Ishikawa (cell line): Measurements from ENCODE around the gene PDP2.

Source experiments
- CEBPB ChIP-seq: IDR thresholded peaks from 2 replicates; pipeline ENCODE4 v1.6.1; 2012
- CREB1 ChIP-seq: IDR thresholded peaks from 2 replicates; pipeline ENCODE4 v1.6.1; 2012; ENCODE audit warnings: low read depth
- EGR1 ChIP-seq: IDR thresholded peaks from 2 replicates; pipeline ENCODE4 v1.6.1; 2012
- EP300 ChIP-seq: IDR thresholded peaks from 2 replicates; pipeline ENCODE4 v1.6.1; 2012; ENCODE audit warnings: borderline replicate concordance
- MAX ChIP-seq: IDR thresholded peaks from 2 replicates; pipeline ENCODE4 v1.6.1; 2012
- RAD21 ChIP-seq: IDR thresholded peaks from 2 replicates; pipeline ENCODE4 v1.6.1; 2012; ENCODE audit warnings: low read depth
- REST ChIP-seq: IDR thresholded peaks from 2 replicates; pipeline ENCODE4 v1.6.1; 2012; ENCODE audit warnings: low read depth, mild to moderate bottlenecking
- TAF1 ChIP-seq: IDR thresholded peaks from 2 replicates; pipeline ENCODE4 v1.6.1; 2012; ENCODE audit warnings: low read depth, mild to moderate bottlenecking
- TCF12 ChIP-seq: IDR thresholded peaks from 2 replicates; pipeline ENCODE4 v1.6.1; 2012; ENCODE audit warnings: low read depth
- TEAD4 ChIP-seq: IDR thresholded peaks from 2 replicates; pipeline ENCODE4 v1.6.1; 2012
- USF1 ChIP-seq: IDR thresholded peaks from 2 replicates; pipeline ENCODE4 v1.6.1; 2012
- YY1 ChIP-seq: IDR thresholded peaks from 2 replicates; pipeline ENCODE4 v1.6.1; 2012; ENCODE audit warnings: low read depth

- TF ChIP-seq CREB1 (no peak), RAD21 (no peak), TAF1 (no peak), REST (no peak), USF1 (peak; percentile 51; the same call in 1 of the 2 replicates), TEAD4 (no peak), EP300 (no peak), EGR1 (no peak), YY1 (no peak), MAX (no peak), CEBPB (no peak), TCF12 (no peak)
These were observed 19.8 kb downstream of the PDP2 start for GRCh38 chr16:66899945-66900710.
